GM19043 (cell line): ENCODE results near the gene MED27.

Source experiments
- ATAC-seq: cut with Tn5 transposase; IDR thresholded peaks from one replicate; pipeline ENCODE4 v1.9.1; 2021; ENCODE audit warnings: low read depth; ENCODE audit not compliant: unreplicated experiment

The MED27 gene

GRCh38 chr9:131976157-131977108 lies 103.2 kb downstream of the MED27 start:
- ATAC-seq, result no peak

- ATAC-seq, result no peak
These were observed 106.8 kb downstream of the MED27 start for GRCh38 chr9:131972889-131973288.

GRCh38 chr9:131971482-131972074 lies 108.1 kb downstream of the MED27 start:
- ATAC-seq, result no peak

- no peak for ATAC-seq
These were observed 110.1 kb downstream of the MED27 start for GRCh38 chr9:131969469-131969989.

GRCh38 chr9:131968632-131969031 lies 111.0 kb downstream of the MED27 start:
- no peak for ATAC-seq

GRCh38 chr9:131965841-131966240 lies 113.8 kb downstream of the MED27 start:
- ATAC-seq, result no peak

GRCh38 chr9:131965103-131965502 lies 114.6 kb downstream of the MED27 start:
- no peak for ATAC-seq

- no peak for ATAC-seq
These were observed 116.3 kb downstream of the MED27 start for GRCh38 chr9:131963072-131964030.

GRCh38 chr9:131961496-131961880 lies 118.2 kb downstream of the MED27 start:
- ATAC-seq, result no peak

- no peak for ATAC-seq
These were observed 118.7 kb downstream of the MED27 start for GRCh38 chr9:131960851-131961495.

- ATAC-seq, result no peak
These were observed 119.4 kb downstream of the MED27 start for GRCh38 chr9:131960311-131960710.

GRCh38 chr9:131959887-131960286 lies 119.8 kb downstream of the MED27 start:
- ATAC-seq, result no peak

- ATAC-seq, result no peak
These were observed 120.6 kb downstream of the MED27 start for GRCh38 chr9:131959056-131959455.

- ATAC-seq, result no peak
These were observed 125.4 kb downstream of the MED27 start for GRCh38 chr9:131954299-131954698.

GRCh38 chr9:131951905-131952304 lies 127.8 kb downstream of the MED27 start:
- ATAC-seq, result no peak

- ATAC-seq, result no peak
These were observed 128.5 kb downstream of the MED27 start for GRCh38 chr9:131951155-131951554.

GRCh38 chr9:131950487-131950886 lies 129.2 kb downstream of the MED27 start:
- ATAC-seq, result no peak

GRCh38 chr9:131946180-131946579 lies 133.5 kb downstream of the MED27 start:
- no peak for ATAC-seq

GRCh38 chr9:131943351-131943841 lies 136.3 kb downstream of the MED27 start:
- ATAC-seq, result no peak

GRCh38 chr9:131942146-131942720 lies 137.4 kb downstream of the MED27 start:
- no peak for ATAC-seq
